Ovary (tissue), 3 donors: Measurements from ENCODE around the gene GNB1.
"Not testable (repeated sequence)": the region's sequence is repeated elsewhere in the genome, so short reads cannot be mapped to it uniquely, and the experiment has no call there.

ENCODE experiments used
- EP300 ChIP-seq: sonication (generic); formaldehyde crosslinking; IDR thresholded peaks from one replicate; pipeline ENCODE4 v1.6.1; 2017; ENCODE audit warnings: antibody characterized with exemption
- POLR2A ChIP-seq: fragments of 450-650 bp; IDR thresholded peaks from one replicate; pipeline ENCODE4 v1.6.1; 2017; ENCODE audit warnings: antibody characterized with exemption, mild to moderate bottlenecking, moderate library complexity
- TF ChIP-seq, protein P1 (sequence below), 3 donors: fragments of 450-650 bp in 2 of 3; fragments of 200-600 bp in 1 of 3; IDR thresholded peaks; one replicate each; pipeline versions ENCODE4 v1.5.1 to v1.8.0; 2016 to 2022; ENCODE audit warnings: antibody characterized with exemption in 3 of 3, mild to moderate bottlenecking in 1 of 3
- donor health status: DM: no; HTN: no; CAD: no.

DNA sequence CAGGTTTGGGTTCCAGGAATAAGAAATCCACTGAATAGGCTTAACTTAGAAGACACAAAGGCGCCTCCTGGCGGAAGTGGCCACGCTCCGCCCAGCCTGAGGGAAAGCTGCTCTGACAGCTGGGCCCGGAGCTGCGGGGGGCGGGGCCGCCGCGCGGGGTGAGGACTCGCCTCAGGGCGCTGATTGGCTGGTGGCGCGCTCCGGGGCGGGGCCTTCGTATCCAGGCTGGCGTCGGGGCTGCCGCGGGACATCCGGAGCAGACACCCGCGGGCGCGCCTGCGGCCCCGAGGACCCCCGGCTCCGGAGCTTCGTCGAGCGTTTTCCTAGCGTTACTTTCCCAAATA, 144.3 kb downstream of the GNB1 start:
- TF ChIP-seq, protein P1, sequence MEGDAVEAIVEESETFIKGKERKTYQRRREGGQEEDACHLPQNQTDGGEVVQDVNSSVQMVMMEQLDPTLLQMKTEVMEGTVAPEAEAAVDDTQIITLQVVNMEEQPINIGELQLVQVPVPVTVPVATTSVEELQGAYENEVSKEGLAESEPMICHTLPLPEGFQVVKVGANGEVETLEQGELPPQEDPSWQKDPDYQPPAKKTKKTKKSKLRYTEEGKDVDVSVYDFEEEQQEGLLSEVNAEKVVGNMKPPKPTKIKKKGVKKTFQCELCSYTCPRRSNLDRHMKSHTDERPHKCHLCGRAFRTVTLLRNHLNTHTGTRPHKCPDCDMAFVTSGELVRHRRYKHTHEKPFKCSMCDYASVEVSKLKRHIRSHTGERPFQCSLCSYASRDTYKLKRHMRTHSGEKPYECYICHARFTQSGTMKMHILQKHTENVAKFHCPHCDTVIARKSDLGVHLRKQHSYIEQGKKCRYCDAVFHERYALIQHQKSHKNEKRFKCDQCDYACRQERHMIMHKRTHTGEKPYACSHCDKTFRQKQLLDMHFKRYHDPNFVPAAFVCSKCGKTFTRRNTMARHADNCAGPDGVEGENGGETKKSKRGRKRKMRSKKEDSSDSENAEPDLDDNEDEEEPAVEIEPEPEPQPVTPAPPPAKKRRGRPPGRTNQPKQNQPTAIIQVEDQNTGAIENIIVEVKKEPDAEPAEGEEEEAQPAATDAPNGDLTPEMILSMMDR (IDR thresholded peaks at IDR 0.05) = not testable (repeated sequence)
- TF ChIP-seq POLR2A, EP300: not testable (repeated sequence)
